CD4-positive, alpha-beta T cell (primary cell): ENCODE results near the gene KHDC1L. TPM values are rescaled to one million over a fixed set of nuclear protein-coding genes. Genes with fewer than 3 reads are reported as not detected.

Source experiments
- ATAC-seq: fragments of 200-7000 bp; cut with Tn5 transposase; one replicate; pipeline ENCODE4 v1.10.0; 2022; ENCODE audit warnings: mild to moderate bottlenecking; ENCODE audit not compliant: poor library complexity
- CTCF ChIA-PET: fragments of 350-600 bp; sonication (Branson Sonifier 250); formaldehyde crosslinking; loops from one replicate; lab custom pipeline; 2021; ENCODE audit warnings: antibody characterized with exemption, inconsistent platforms; lab: Charles Lee
- POLR2A ChIA-PET: fragments of 350-600 bp; sonication (Branson Sonifier 250); formaldehyde crosslinking; loops from one replicate; lab custom pipeline; 2021; ENCODE audit warnings: antibody characterized with exemption, inconsistent platforms; lab: Charles Lee
- DNase-seq, 14 experiments: peaks; one replicate each; pipeline ENCODE4 v3.0.0-alpha.2; 2013 to 2020; ENCODE audit warnings: mixed read lengths in 2 of 14
- H3K27ac ChIP-seq, 2 donors: one replicate each; pipeline versions ENCODE4 v1.5.1 to v1.7.0; 2013; ENCODE audit warnings: low read length in 2 of 2, low read depth in 1 of 2, mild to moderate bottlenecking in 1 of 2
- H3K27me3 ChIP-seq, 2 experiments: 1 replicate in 1 of 2; 2 replicates in 1 of 2; pipeline versions ENCODE4 v1.6.1 to v1.7.0; 2013; ENCODE audit warnings: low read length in 2 of 2, control low read depth in 1 of 2, mild to moderate bottlenecking in 1 of 2, moderate library complexity in 1 of 2; ENCODE audit not compliant: insufficient read depth in 2 of 2, control insufficient read depth in 1 of 2
- H3K36me3 ChIP-seq: one replicate; pipeline ENCODE4 v1.6.1; 2013; ENCODE audit warnings: low read length, control low read depth; ENCODE audit not compliant: insufficient read depth
- H3K4me1 ChIP-seq: one replicate; pipeline ENCODE4 v1.6.1; 2013; ENCODE audit warnings: low read length, control low read depth; ENCODE audit not compliant: insufficient read depth
- H3K4me3 ChIP-seq: one replicate; pipeline ENCODE4 v1.5.1; 2013; ENCODE audit warnings: mild to moderate bottlenecking, low read length, moderate library complexity
- H3K9me3 ChIP-seq, 2 experiments: 1 replicate in 1 of 2; 2 replicates in 1 of 2; pipeline versions ENCODE4 v1.6.1 to v1.7.0; 2013; ENCODE audit warnings: low read length in 2 of 2, mild to moderate bottlenecking in 2 of 2, control low read depth in 1 of 2, moderate library complexity in 1 of 2; ENCODE audit not compliant: control insufficient read depth in 1 of 2, insufficient read depth in 1 of 2
- H3K27ac Mint-ChIP-seq: one replicate; pipeline ENCODE4 v1.8.0; 2020; ENCODE audit warnings: mixed read lengths
- H3K27me3 Mint-ChIP-seq: one replicate; pipeline ENCODE4 v1.8.0; 2021; ENCODE audit warnings: mixed read lengths
- H3K36me3 Mint-ChIP-seq: one replicate; pipeline ENCODE4 v1.8.0; 2021; ENCODE audit warnings: low read depth, mixed read lengths
- H3K4me1 Mint-ChIP-seq: one replicate; pipeline ENCODE4 v1.8.0; 2021; ENCODE audit warnings: low read depth, mixed read lengths
- H3K4me3 Mint-ChIP-seq: one replicate; pipeline ENCODE4 v1.8.0; 2020; ENCODE audit warnings: mild to moderate bottlenecking, mixed read lengths
- H3K9me3 Mint-ChIP-seq: one replicate; pipeline ENCODE4 v1.8.0; 2020; ENCODE audit warnings: mixed read lengths
- intact Hi-C, 2 experiments: fragments of 100-400 bp; cut with DNase I in 1 of 2; cut with micrococcal nuclease in 1 of 2; formaldehyde crosslinking; loops; one replicate each; pipeline versions ENCODE4 v1.15.1 to v1.9.0; 2023 to 2025; cut with DNase I, micrococcal nuclease
- total RNA-seq, 174 experiments: library from RNA in 2 of 174; stranded (reverse) in 2 of 174; gene quantifications; one replicate each; pipeline ENCODE4 v1.2.3 and lab custom pipeline; 2021 to 2026
- TF ChIP-seq, protein P1 (sequence below): fragments of 200-600 bp; IDR thresholded peaks from one replicate; pipeline ENCODE4 v1.8.0; 2022; ENCODE audit warnings: antibody characterized with exemption, mild to moderate bottlenecking

The KHDC1L gene
- total RNA-seq, 2 experiments from 2014 or later, result not detected

DNA sequence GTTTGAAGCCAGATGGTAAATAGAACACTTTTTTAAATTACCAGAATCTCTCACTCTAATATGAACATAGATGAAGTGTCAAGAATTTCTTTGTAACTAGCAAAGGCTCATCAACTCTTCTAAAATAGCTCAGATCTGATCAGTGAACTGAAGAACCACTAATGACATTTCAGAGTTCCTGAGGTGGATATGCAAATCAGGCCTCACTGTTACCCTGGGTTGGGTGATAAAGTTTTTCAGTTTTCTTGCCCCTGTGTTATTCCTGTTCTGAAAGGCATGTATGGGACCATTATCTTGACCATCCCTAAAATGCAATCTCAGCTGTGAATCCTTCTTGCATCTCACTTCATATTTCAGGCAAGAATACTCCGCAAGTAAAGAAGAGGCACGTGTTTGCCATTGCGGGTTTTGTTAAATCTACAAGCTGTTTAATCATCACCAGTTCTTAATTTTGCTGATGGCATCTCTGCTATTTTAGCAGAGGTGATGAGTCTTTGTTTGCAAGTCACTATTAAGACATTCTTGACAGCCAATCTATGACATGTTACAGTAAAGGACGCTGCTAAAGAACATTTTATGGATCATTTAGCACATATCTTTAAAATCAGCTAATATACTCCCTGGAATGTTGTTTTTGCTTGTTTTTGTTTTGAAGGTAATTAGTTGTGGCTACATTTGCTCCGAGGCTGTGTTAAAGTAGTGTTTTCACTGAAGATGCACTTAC lies 47.9 kb downstream of the KHDC1L start:
- Mint-ChIP-seq H3K27ac (no peak overlapping the region), H3K36me3 (no peaks in the 10 kb centered on the region), H3K4me1 (no peaks in the 10 kb centered on the region), H3K27me3 (no peaks in the 10 kb centered on the region), H3K9me3 (no peaks in the 10 kb centered on the region), H3K4me3 (no peak overlapping the region)
- Histone ChIP-seq H3K36me3 (no peaks in the 10 kb centered on the region), H3K9me3 (no peaks in the 10 kb centered on the region), H3K27me3 (no peaks in the 10 kb centered on the region), H3K27ac (no peak overlapping the region), H3K4me3 (no peak overlapping the region), H3K4me1 (peaks cover 3% of the 10 kb centered on the region)
- TF ChIP-seq, protein P1, sequence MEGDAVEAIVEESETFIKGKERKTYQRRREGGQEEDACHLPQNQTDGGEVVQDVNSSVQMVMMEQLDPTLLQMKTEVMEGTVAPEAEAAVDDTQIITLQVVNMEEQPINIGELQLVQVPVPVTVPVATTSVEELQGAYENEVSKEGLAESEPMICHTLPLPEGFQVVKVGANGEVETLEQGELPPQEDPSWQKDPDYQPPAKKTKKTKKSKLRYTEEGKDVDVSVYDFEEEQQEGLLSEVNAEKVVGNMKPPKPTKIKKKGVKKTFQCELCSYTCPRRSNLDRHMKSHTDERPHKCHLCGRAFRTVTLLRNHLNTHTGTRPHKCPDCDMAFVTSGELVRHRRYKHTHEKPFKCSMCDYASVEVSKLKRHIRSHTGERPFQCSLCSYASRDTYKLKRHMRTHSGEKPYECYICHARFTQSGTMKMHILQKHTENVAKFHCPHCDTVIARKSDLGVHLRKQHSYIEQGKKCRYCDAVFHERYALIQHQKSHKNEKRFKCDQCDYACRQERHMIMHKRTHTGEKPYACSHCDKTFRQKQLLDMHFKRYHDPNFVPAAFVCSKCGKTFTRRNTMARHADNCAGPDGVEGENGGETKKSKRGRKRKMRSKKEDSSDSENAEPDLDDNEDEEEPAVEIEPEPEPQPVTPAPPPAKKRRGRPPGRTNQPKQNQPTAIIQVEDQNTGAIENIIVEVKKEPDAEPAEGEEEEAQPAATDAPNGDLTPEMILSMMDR, result no peak
- CTCF ChIA-PET, result interaction anchor here (1.2 kb wide), 1 partner anchor 765 kb away, joined by 3 read pairs; no protein-coding TSS in a partner anchor
- POLR2A ChIA-PET, result no interaction called here
- DNase-seq (no peak), ATAC-seq (no peak)
- intact Hi-C loops, result no loop called here

GRCh38 chr6:73176057-73176456 lies 49.2 kb downstream of the KHDC1L start:
- Mint-ChIP-seq H3K4me3 (no peak overlapping the region), H3K4me1 (no peaks in the 10 kb centered on the region), H3K27ac (no peak overlapping the region), H3K36me3 (no peaks in the 10 kb centered on the region), H3K27me3 (no peaks in the 10 kb centered on the region), H3K9me3 (no peaks in the 10 kb centered on the region)
- no peaks in the 10 kb centered on the region for H3K27me3 ChIP-seq
- H3K4me3 ChIP-seq, result no peak overlapping the region
- POLR2A ChIA-PET, result no interaction called here
- ATAC-seq (no peak), DNase-seq (no peak)
- peaks cover 3% of the 10 kb centered on the region for H3K4me1 ChIP-seq
- H3K36me3 ChIP-seq, result no peaks in the 10 kb centered on the region
- no peak overlapping the region for H3K27ac ChIP-seq
- TF ChIP-seq, protein P1, result no peak
- no peaks in the 10 kb centered on the region for H3K9me3 ChIP-seq
- intact Hi-C loops, result no loop called here
- CTCF ChIA-PET, result no interaction called here

DNA sequence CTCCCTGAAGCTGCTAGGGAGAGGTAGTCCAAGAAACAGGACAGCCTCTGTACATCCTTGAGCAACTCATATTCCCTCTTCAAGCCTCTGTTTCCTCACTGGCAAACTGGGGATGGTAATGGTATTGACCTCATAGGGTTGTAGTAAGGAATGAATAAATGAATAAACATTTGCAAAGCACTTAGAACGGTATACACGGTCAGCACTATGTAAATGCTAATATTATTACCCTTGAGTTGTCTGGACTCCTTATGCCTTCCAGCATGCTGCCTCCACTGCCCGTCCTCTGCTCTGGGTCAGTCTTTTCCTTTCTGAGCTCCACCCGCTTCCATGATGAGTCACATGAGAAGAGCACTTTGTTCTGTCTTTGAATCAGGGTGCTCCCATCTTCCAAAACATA lies 50.6 kb downstream of the KHDC1L start:
- Histone ChIP-seq H3K27me3 (no peaks in the 10 kb centered on the region), H3K27ac (no peak overlapping the region), H3K4me1 (no peaks in the 10 kb centered on the region), H3K36me3 (no peaks in the 10 kb centered on the region), H3K9me3 (no peaks in the 10 kb centered on the region), H3K4me3 (no peak overlapping the region)
- Mint-ChIP-seq H3K36me3 (no peaks in the 10 kb centered on the region), H3K27me3 (no peaks in the 10 kb centered on the region), H3K4me3 (no peak overlapping the region), H3K27ac (no peak overlapping the region), H3K4me1 (no peaks in the 10 kb centered on the region), H3K9me3 (no peaks in the 10 kb centered on the region)
- CTCF ChIA-PET, result no interaction called here
- TF ChIP-seq, protein P1, result no peak
- POLR2A ChIA-PET, result no interaction called here
- ATAC-seq (no peak), DNase-seq (no peak)
- intact Hi-C loops, result no loop called here

Other genes with a start within 250 kb of the KHDC1L start
- gene KHDC1, start 37.7 kb upstream of the KHDC1L start, total RNA-seq, result 1 to 10 TPM in 1 of 2 experiments, under 1 TPM in 1; 0.71 to 1.2 TPM
- gene DPPA5, start 128.8 kb upstream of the KHDC1L start, total RNA-seq, result not detected
- gene KHDC3L, start 137.2 kb upstream of the KHDC1L start, total RNA-seq, result not detected
- under 1 TPM; 0.38 to 0.50 TPM for gene OOEP, start 144.4 kb upstream of the KHDC1L start, total RNA-seq
- gene DDX43, start 169.3 kb upstream of the KHDC1L start, total RNA-seq, result 1 to 10 TPM; 2.2 to 2.5 TPM
- gene CGAS, start 226.8 kb upstream of the KHDC1L start, total RNA-seq, result 10 to 100 TPM; 11.0 to 11.9 TPM
- gene MTO1, start 236.2 kb upstream of the KHDC1L start, total RNA-seq, result 10 to 100 TPM; 47.9 to 48.0 TPM